ENCODE results near the gene JARID2. TPM values are rescaled to one million over a fixed set of nuclear protein-coding genes. Genes with fewer than 3 reads are reported as not detected.

JARID2 gene
- total RNA-seq, 1 experiment from 2014 or later: 23.6 TPM

- TF ChIP-seq, protein P1, sequence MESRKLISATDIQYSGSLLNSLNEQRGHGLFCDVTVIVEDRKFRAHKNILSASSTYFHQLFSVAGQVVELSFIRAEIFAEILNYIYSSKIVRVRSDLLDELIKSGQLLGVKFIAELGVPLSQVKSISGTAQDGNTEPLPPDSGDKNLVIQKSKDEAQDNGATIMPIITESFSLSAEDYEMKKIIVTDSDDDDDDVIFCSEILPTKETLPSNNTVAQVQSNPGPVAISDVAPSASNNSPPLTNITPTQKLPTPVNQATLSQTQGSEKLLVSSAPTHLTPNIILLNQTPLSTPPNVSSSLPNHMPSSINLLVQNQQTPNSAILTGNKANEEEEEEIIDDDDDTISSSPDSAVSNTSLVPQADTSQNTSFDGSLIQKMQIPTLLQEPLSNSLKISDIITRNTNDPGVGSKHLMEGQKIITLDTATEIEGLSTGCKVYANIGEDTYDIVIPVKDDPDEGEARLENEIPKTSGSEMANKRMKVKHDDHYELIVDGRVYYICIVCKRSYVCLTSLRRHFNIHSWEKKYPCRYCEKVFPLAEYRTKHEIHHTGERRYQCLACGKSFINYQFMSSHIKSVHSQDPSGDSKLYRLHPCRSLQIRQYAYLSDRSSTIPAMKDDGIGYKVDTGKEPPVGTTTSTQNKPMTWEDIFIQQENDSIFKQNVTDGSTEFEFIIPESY (IDR thresholded peaks at IDR 0.05; ENCODE audit: extremely low read depth, insufficient replicate concordance, low read length): no peak
- TF ChIP-seq SRF (IDR thresholded peaks at IDR 0.05; ENCODE audit: low read depth) (no peak), JUND (IDR thresholded peaks at IDR 0.05) (no peak), ZFX (IDR thresholded peaks at IDR 0.05) (no peak), SP1 (IDR thresholded peaks at IDR 0.05; ENCODE audit: low read depth) (no peak), YY1 (IDR thresholded peaks at IDR 0.05; ENCODE audit: extremely low read depth, insufficient replicate concordance, low read depth, low read length) (no peak)
Measured at GRCh38 chr6:15435468-15435867, 189.6 kb downstream of the JARID2 start (continued).

GRCh38 chr6:15436451-15436850 lies 190.6 kb downstream of the JARID2 start:
- CTCF ChIA-PET: no interaction called here
- Histone ChIP-seq H3K9me2 (ENCODE audit: insufficient read depth) (no peaks in the 10 kb centered on the region), H3K4me3 (replicated peaks in 1 of 2; ENCODE audit: low read depth in 1 of 2, low read length in 2 of 2) (no peak overlapping the region), H4K20me1 (ENCODE audit: insufficient read depth) (no peaks in the 10 kb centered on the region), H3K27ac (ENCODE audit: low read depth, low read length) (no peak overlapping the region), H3K9me3 (ENCODE audit: control insufficient read depth in 1 of 2, insufficient read depth in 1 of 2, low read depth in 1 of 2, low read length in 2 of 2) (no peaks in the 10 kb centered on the region), H3K36me3 (ENCODE audit: control insufficient read depth in 1 of 2, insufficient read depth in 2 of 2, low read length in 2 of 2) (no peaks in the 10 kb centered on the region), H3K79me2 (ENCODE audit: insufficient read depth, low read length) (peaks cover 45% of the 10 kb centered on the region), H3K4me1 (ENCODE audit: control insufficient read depth in 1 of 2, insufficient read depth in 2 of 2, low read length in 2 of 2) (peaks cover 0 to 6% of the 10 kb centered on the region in 2 experiments; a peak in 1 of 4 replicates), H3K9ac (ENCODE audit: low read length) (no peak overlapping the region), H3K27me3 (ENCODE audit: insufficient read depth, low read length) (no peaks in the 10 kb centered on the region), H3K4me2 (ENCODE audit: low read length) (no peak overlapping the region), H2AFZ (ENCODE audit: low read depth, low read length, poor library complexity, severe bottlenecking) (no peak overlapping the region)
- DNase-seq (ENCODE audit: low read depth, low spot score) (no peak), ATAC-seq (no peak)
- BruUV-seq (replicated peaks): no TSS peak
- intact Hi-C loops (cut with micrococcal nuclease): no loop called here
- RAD21 ChIA-PET (ENCODE audit: low non-redundant PET in 1 of 2, low total read pairs in 2 of 2, uncharacterized antibody in 2 of 2, unreplicated experiment in 2 of 2): no interaction called here
- POLR2A ChIA-PET: no interaction called here
- no peak for TF ChIP-seq YY1 (IDR thresholded peaks at IDR 0.05; ENCODE audit: extremely low read depth, insufficient replicate concordance, low read depth, low read length)
- TF ChIP-seq, protein P2, sequence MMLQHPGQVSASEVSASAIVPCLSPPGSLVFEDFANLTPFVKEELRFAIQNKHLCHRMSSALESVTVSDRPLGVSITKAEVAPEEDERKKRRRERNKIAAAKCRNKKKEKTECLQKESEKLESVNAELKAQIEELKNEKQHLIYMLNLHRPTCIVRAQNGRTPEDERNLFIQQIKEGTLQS (IDR thresholded peaks at IDR 0.05): no peak
- TF ChIP-seq CEBPB (IDR thresholded peaks at IDR 0.05; ENCODE audit: low read depth): no peak
- no peak for TF ChIP-seq CTCF (IDR thresholded peaks at IDR 0.05 in 2 of 3, conservative IDR thresholded peaks at IDR 0.05 in 1 of 3; ENCODE audit: borderline replicate concordance in 1 of 3, insufficient read depth in 1 of 3, low read depth in 2 of 3, low read length in 2 of 3)
- TF ChIP-seq, protein P3, sequence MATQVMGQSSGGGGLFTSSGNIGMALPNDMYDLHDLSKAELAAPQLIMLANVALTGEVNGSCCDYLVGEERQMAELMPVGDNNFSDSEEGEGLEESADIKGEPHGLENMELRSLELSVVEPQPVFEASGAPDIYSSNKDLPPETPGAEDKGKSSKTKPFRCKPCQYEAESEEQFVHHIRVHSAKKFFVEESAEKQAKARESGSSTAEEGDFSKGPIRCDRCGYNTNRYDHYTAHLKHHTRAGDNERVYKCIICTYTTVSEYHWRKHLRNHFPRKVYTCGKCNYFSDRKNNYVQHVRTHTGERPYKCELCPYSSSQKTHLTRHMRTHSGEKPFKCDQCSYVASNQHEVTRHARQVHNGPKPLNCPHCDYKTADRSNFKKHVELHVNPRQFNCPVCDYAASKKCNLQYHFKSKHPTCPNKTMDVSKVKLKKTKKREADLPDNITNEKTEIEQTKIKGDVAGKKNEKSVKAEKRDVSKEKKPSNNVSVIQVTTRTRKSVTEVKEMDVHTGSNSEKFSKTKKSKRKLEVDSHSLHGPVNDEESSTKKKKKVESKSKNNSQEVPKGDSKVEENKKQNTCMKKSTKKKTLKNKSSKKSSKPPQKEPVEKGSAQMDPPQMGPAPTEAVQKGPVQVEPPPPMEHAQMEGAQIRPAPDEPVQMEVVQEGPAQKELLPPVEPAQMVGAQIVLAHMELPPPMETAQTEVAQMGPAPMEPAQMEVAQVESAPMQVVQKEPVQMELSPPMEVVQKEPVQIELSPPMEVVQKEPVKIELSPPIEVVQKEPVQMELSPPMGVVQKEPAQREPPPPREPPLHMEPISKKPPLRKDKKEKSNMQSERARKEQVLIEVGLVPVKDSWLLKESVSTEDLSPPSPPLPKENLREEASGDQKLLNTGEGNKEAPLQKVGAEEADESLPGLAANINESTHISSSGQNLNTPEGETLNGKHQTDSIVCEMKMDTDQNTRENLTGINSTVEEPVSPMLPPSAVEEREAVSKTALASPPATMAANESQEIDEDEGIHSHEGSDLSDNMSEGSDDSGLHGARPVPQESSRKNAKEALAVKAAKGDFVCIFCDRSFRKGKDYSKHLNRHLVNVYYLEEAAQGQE (IDR thresholded peaks at IDR 0.05; ENCODE audit: low read depth): no peak
- TF ChIP-seq ELF1 (IDR thresholded peaks at IDR 0.05; ENCODE audit: borderline replicate concordance, low read depth): no peak
- TF ChIP-seq, protein P1 (IDR thresholded peaks at IDR 0.05; ENCODE audit: extremely low read depth, insufficient replicate concordance, low read length): no peak
- no peak for TF ChIP-seq TCF7L2 (IDR thresholded peaks at IDR 0.05; ENCODE audit: borderline replicate concordance, extremely low read depth, insufficient read depth, insufficient read length)
- no peak for TF ChIP-seq SP1 (IDR thresholded peaks at IDR 0.05; ENCODE audit: low read depth)
- TF ChIP-seq JUND (IDR thresholded peaks at IDR 0.05): no peak
- TF ChIP-seq RAD21 (IDR thresholded peaks at IDR 0.05; ENCODE audit: low read depth): no peak
- TF ChIP-seq MAX (IDR thresholded peaks at IDR 0.05): no peak
- TF ChIP-seq SRF (IDR thresholded peaks at IDR 0.05; ENCODE audit: low read depth): no peak
